CD14-positive monocyte (primary cell): Measurements from ENCODE around the gene MEI1. TPM values are rescaled to one million over a fixed set of nuclear protein-coding genes. Genes with fewer than 3 reads are reported as not detected.

Source experiments
- DNase-seq, 3 donors: peaks; one replicate each; pipeline ENCODE4 v3.0.0-alpha.2; 2011 to 2022
- H2AFZ ChIP-seq: 2 replicates; pipeline ENCODE4 v1.6.0; 2012; ENCODE audit warnings: mild to moderate bottlenecking, low read depth, low read length, inconsistent platforms; ENCODE audit not compliant: insufficient read depth, poor library complexity, severe bottlenecking
- H3K27ac ChIP-seq, 2 donors: 1 replicate in 1 of 2; 2 replicates in 1 of 2; pipeline ENCODE4 v1.5.1; 2012 to 2013; ENCODE audit warnings: low read length in 2 of 2, control low read depth in 1 of 2, inconsistent platforms in 1 of 2, low read depth in 1 of 2, mild to moderate bottlenecking in 1 of 2
- H3K27me3 ChIP-seq, 2 donors: one replicate each; pipeline versions ENCODE4 v1.6.0 to v1.6.1; 2011 to 2013; ENCODE audit warnings: low read length in 2 of 2; ENCODE audit not compliant: control insufficient read depth in 2 of 2, insufficient read depth in 2 of 2
- H3K36me3 ChIP-seq, 2 donors: replicated peaks in 1 of 2; 1 replicate in 1 of 2; 2 replicates in 1 of 2; pipeline versions ENCODE4 v1.5.1 to v1.6.1; 2012 to 2013; ENCODE audit warnings: low read length in 2 of 2, control low read depth in 1 of 2, inconsistent platforms in 1 of 2, mild to moderate bottlenecking in 1 of 2; ENCODE audit not compliant: insufficient read depth in 2 of 2, control insufficient read depth in 1 of 2
- H3K4me1 ChIP-seq, 2 donors: 1 replicate in 1 of 2; 2 replicates in 1 of 2; pipeline versions ENCODE4 v1.5.1 to v1.6.1; 2012 to 2013; ENCODE audit warnings: low read length in 2 of 2, control low read depth in 1 of 2, inconsistent platforms in 1 of 2, mild to moderate bottlenecking in 1 of 2, moderate library complexity in 1 of 2; ENCODE audit not compliant: insufficient read depth in 2 of 2, control insufficient read depth in 1 of 2
- H3K4me2 ChIP-seq: replicated peaks from 2 replicates; pipeline ENCODE3; 2012; ENCODE audit warnings: low read length, moderate library complexity, mild to moderate bottlenecking; ENCODE audit not compliant: poor library complexity, severe bottlenecking; ENCODE audit errors: extremely low read depth
- H3K4me3 ChIP-seq, 3 experiments: fragments of 200-600 bp in 1 of 3; sonication (generic) in 1 of 3; replicated peaks in 1 of 3; 1 replicate in 2 of 3; 2 replicates in 1 of 3; pipeline ENCODE4 v1.5.1; 2011 to 2013; ENCODE audit warnings: low read length in 3 of 3, mild to moderate bottlenecking in 3 of 3, control low read depth in 2 of 3, low read depth in 2 of 3, inconsistent platforms in 1 of 3, moderate library complexity in 1 of 3
- H3K79me2 ChIP-seq: 2 replicates; pipeline ENCODE4 v1.6.0; 2012; ENCODE audit warnings: mild to moderate bottlenecking, control low read depth, inconsistent platforms, low read length, moderate library complexity; ENCODE audit not compliant: insufficient read depth
- H3K9ac ChIP-seq: 2 replicates; pipeline ENCODE4 v1.6.0; 2017; ENCODE audit warnings: low read length, mild to moderate bottlenecking; ENCODE audit not compliant: insufficient read depth, poor library complexity, severe bottlenecking
- H3K9me3 ChIP-seq, 2 donors: replicated peaks in 1 of 2; 1 replicate in 1 of 2; 2 replicates in 1 of 2; pipeline versions ENCODE4 v1.5.1 to v1.6.1; 2012 to 2013; ENCODE audit warnings: low read length in 2 of 2, control low read depth in 1 of 2; ENCODE audit not compliant: control insufficient read depth in 1 of 2, insufficient read depth in 1 of 2
- H4K20me1 ChIP-seq: 2 replicates; pipeline ENCODE4 v1.6.0; 2012; ENCODE audit warnings: mild to moderate bottlenecking, low read length, control low read depth, moderate library complexity; ENCODE audit not compliant: insufficient read depth
- H3K27ac Mint-ChIP-seq, 7 donors: one replicate each; pipeline ENCODE4 v1.8.0; 2020; ENCODE audit warnings: mild to moderate bottlenecking in 7 of 7, mixed read lengths in 7 of 7, moderate library complexity in 6 of 7, inconsistent platforms in 2 of 7
- H3K27me3 Mint-ChIP-seq, 3 donors: one replicate each; pipeline ENCODE4 v1.8.0; 2021 to 2022; ENCODE audit warnings: low read depth in 3 of 3, mild to moderate bottlenecking in 3 of 3, mixed read lengths in 3 of 3, moderate library complexity in 3 of 3, inconsistent platforms in 1 of 3
- H3K36me3 Mint-ChIP-seq, 2 donors: one replicate each; pipeline ENCODE4 v1.8.0; 2020; ENCODE audit warnings: mixed read lengths in 2 of 2, inconsistent platforms in 1 of 2, mild to moderate bottlenecking in 1 of 2
- H3K4me1 Mint-ChIP-seq: one replicate; pipeline ENCODE4 v1.8.0; 2020; ENCODE audit warnings: mild to moderate bottlenecking, mixed read lengths
- H3K4me3 Mint-ChIP-seq, 2 donors: one replicate each; pipeline ENCODE4 v1.8.0; 2020; ENCODE audit warnings: mild to moderate bottlenecking in 2 of 2, mixed read lengths in 2 of 2, moderate library complexity in 1 of 2
- H3K9me3 Mint-ChIP-seq, 7 donors: one replicate each; pipeline ENCODE4 v1.8.0; 2020 to 2022; ENCODE audit warnings: mixed read lengths in 7 of 7, mild to moderate bottlenecking in 6 of 7, moderate library complexity in 6 of 7, inconsistent platforms in 2 of 7
- CTCF ChIP-seq: fragments of 200-600 bp; IDR thresholded peaks from one replicate; pipeline ENCODE4 v1.8.0; 2022; ENCODE audit warnings: antibody characterized with exemption, mild to moderate bottlenecking
- WGBS: methylation state at CpG from one replicate; pipeline ENCODE4 v1.1.5; 2013; ENCODE audit warnings: missing lambda C conversion rate; ENCODE audit not compliant: insufficient coverage; 5-methylcytosine and 5-hydroxymethylcytosine counted together
- intact Hi-C, 2 donors: fragments of 100-400 bp; cut with micrococcal nuclease; formaldehyde crosslinking; loops; one replicate each; pipeline versions ENCODE4 v1.15.0 to v1.15.1; 2023
- polyA plus RNA-seq, 3 donors: library from polyadenylated mRNA; depleted of rRNA in 1 of 3; unstranded in 2 of 3; stranded (reverse) in 1 of 3; fragments of 300-500 nt in 2 of 3; fragments of >200 nt in 1 of 3; fragmentation: Illumina TruSeq in 2 of 3; gene quantifications; 1 replicate in 2 of 3; 2 replicates in 1 of 3; pipeline ENCODE4 v1.2.3, GENCODE V29; 2012 to 2021

MEI1 gene
- polyA plus RNA-seq, 3 donors: 12.3 to 40.0 (median 37.0) TPM

- WGBS: no CpG with 5 or more reads among the region's 5 CpGs
- H3K27me3 Mint-ChIP-seq: no peaks in the 10 kb centered on the region
- peaks cover 86 to 99% of the 10 kb centered on the region in 2 donors for H3K36me3 Mint-ChIP-seq
- Histone ChIP-seq H3K27ac (no peak overlapping the region), H3K4me3 (no peak overlapping the region), H3K36me3 (peaks cover 93 to 100% of the 10 kb centered on the region in 2 donors), H2AFZ (no peak overlapping the region), H3K79me2 (no peaks in the 10 kb centered on the region), H4K20me1 (peaks cover 7% of the 10 kb centered on the region), H3K9ac (no peak overlapping the region), H3K27me3 (no peaks in the 10 kb centered on the region), H3K4me2 (no peak overlapping the region), H3K9me3 (no peaks in the 10 kb centered on the region), H3K4me1 (no peaks in the 10 kb centered on the region)
- H3K9me3 Mint-ChIP-seq: no peaks in the 10 kb centered on the region
- no peak overlapping the region for H3K4me3 Mint-ChIP-seq
- no peak for DNase-seq
- no peaks in the 10 kb centered on the region for H3K4me1 Mint-ChIP-seq
- no peak for TF ChIP-seq CTCF
- intact Hi-C loops: no loop called here
- H3K27ac Mint-ChIP-seq: peak overlapping the region in 1 of 7 donors; percentile 30
Observed at GRCh38 chr22:41656556-41656955, 42.7 kb upstream of the MEI1 start.

- no peak overlapping the region for H3K4me3 Mint-ChIP-seq
- WGBS: 98% methylated on average over 6 of the region's 6 CpGs
- Histone ChIP-seq H3K4me1 (no peaks in the 10 kb centered on the region), H3K4me2 (no peak overlapping the region), H3K36me3 (peaks cover 94 to 100% of the 10 kb centered on the region in 2 donors), H3K79me2 (no peaks in the 10 kb centered on the region), H2AFZ (no peak overlapping the region), H4K20me1 (no peaks in the 10 kb centered on the region), H3K27me3 (no peaks in the 10 kb centered on the region), H3K4me3 (no peak overlapping the region), H3K9me3 (no peaks in the 10 kb centered on the region), H3K9ac (no peak overlapping the region), H3K27ac (no peak overlapping the region)
- no peaks in the 10 kb centered on the region for H3K9me3 Mint-ChIP-seq
- no peak overlapping the region for H3K27ac Mint-ChIP-seq
- no peak for DNase-seq
- no peaks in the 10 kb centered on the region for H3K27me3 Mint-ChIP-seq
- H3K36me3 Mint-ChIP-seq: peaks cover 81 to 96% of the 10 kb centered on the region in 2 donors
- intact Hi-C loops: no loop called here
- no peaks in the 10 kb centered on the region for H3K4me1 Mint-ChIP-seq
- no peak for TF ChIP-seq CTCF
Observed at GRCh38 chr22:41657709-41658108, 41.6 kb upstream of the MEI1 start.
